DMS153 (cell line): ENCODE data around the gene COBL.

Source experiments
- DNase-seq: peaks from one replicate; lab custom pipeline; 2025; lab: John Stamatoyannopoulos, UW

The COBL gene

DNA sequence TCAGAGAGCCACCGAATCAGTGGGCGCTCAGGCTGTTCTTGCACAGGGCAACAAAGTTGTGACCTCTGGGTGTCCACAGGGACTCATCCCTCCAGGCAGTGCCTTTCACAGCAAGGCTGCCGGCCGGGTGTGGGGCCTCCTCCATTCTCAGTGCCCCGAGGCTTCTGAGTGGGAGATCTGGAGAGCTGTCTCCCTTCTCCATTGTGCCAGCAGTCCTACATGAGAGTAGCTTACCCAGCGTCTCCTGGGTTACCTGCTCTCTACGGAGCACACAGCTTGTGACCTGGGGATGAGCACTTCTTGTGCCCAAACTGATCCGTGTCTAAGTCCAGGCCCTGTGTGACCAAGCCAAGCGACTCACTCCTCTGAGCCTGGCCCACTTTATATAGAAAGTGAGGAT is 293.1 kb downstream of the COBL start:
- DNase-seq, result no peak

DNA sequence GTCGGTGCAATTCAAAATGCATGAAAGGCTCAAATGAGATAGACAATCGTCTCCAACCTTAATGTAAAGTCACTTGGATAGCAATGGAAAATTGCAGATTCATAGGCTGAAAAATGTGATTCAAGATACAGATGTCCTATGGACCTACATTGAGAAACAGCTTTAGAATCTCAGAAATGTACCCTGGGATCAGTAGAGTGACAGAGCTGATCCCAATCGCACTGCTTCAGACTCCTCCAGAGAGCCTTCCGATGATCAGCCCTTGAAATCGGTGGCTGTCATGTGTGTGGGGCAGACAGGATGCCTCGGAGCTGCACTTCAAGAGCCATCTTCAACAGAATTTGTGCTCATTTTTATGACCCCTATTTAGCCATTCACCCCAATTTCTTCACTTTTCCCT is 293.8 kb downstream of the COBL start:
- DNase-seq, result no peak

DNA sequence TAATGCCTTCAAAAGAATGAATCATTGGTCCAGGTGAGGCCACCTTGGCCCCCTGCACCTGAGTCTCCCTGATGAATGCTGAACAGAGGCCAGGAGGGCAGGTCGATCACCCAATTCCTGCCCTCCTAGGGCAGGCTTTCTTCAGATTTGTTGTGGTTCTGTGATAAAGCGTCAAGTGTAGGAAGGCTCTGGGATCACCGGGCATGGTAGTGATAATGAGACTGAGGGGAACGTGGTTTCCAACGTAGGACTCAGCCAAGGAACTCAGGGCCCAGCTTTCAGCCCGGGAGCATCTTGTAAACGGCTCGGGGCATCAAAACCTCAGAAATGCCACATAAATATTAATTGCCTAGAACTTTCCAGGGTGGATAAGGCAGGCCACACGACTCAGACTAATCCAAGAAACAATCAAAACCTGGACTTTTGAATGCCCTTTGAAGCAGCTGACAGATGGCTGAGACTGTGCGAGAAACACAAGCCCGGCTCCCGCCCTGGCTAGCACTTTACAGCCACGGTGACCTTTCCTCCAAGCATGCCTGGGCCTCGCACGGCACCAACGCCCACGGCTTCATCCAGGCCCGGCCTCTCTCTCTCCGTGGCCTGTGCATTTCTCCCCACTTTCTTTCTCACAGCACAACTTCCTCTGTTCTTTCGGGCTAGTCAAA is 294.6 kb downstream of the COBL start:
- DNase-seq, result no peak

DNA sequence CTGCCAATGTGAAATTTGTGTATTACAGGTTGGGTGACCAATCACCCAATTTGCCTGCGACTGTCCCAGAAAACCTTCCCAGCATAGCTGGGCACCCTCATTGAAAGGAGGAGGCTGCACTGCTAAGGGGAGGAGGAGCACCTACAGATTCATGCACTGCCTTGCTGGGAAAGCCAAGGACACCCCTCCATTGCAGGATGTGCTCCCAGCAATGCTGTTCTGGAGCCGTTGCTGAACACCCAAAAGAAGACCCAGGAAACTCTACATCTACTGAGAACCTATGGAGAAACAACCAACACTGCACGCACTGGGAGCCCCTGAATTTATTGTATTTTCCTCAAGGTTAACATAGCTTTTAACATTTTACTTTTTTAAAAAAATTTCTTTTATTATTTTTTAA is 295.7 kb downstream of the COBL start:
- DNase-seq, result no peak

DNA sequence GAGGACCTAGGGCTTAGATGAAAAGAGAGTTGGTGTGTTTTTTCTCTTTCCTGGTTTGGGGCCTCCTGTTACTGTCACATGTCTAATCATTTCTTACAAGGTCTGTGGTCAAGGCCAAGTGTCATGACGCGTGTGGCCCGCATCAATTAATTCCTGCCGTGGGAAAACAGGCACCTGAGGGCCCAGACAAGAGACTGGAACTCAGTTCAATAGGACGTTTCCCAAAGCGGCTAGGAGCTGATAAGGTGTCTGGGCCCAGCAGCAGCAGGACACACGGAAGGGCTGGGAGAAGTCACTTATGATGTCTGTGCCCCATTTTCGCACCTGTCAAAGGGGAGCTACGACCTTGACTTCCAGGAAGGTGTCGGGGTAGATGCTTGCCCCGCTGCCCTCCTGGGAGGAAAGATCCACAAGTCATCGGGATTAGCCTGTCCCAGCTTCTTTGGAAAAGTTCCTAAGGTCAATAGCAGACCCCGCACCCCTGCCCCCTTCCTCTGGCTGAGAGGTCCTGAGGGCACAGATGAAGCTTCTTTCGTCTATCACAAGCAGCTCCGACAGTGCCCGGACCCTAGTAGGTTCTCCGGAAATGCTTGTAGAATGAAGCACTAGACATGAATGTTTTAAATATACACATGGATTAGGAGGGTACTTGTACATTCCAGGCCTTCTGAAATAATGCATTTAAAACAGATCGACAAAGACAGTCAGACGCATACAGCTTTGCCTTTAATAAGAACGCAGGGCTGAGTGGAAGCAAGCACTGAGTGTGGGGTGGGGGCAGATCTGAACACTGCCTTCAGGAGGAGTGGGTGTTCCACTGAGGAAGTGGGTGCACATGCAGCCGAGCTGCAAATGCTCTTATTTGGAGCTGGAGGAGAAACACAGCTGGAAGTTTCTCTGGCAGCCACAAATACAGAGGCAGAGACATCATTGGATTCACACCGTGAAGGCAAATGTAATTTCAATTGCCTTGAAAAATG is 296.4 kb downstream of the COBL start:
- DNase-seq, result no peak

DNA sequence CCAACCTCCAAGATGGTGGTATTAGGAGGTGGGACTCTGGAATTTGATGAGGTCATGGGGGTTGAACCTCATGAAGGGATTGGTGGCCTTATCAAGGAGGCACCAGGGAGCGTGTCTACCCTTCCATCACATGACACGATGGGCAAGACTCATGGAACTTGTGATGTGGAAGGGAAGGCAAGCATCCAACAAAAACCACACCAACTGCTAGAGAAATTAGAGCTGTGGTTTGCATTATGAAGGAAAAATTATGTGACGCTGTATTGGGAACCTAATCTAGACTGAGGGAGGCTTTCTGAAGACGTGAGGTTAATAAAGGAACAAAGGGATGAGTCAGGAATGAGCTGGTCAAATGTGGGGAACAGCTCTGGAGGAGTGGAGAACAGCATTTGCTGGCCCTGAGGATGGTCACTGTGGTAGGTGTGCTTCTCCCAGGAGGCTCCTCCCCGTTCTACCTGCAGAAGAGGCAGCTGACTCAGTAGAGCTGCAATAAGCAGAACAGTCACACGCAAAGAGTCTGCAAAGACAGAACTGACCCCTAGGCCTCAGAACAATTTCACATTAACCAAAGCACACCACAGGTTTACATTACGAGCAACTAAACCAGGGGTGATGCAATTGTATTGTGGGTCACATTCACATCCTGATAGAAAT is 297.3 kb downstream of the COBL start:
- DNase-seq, result no peak

DNA sequence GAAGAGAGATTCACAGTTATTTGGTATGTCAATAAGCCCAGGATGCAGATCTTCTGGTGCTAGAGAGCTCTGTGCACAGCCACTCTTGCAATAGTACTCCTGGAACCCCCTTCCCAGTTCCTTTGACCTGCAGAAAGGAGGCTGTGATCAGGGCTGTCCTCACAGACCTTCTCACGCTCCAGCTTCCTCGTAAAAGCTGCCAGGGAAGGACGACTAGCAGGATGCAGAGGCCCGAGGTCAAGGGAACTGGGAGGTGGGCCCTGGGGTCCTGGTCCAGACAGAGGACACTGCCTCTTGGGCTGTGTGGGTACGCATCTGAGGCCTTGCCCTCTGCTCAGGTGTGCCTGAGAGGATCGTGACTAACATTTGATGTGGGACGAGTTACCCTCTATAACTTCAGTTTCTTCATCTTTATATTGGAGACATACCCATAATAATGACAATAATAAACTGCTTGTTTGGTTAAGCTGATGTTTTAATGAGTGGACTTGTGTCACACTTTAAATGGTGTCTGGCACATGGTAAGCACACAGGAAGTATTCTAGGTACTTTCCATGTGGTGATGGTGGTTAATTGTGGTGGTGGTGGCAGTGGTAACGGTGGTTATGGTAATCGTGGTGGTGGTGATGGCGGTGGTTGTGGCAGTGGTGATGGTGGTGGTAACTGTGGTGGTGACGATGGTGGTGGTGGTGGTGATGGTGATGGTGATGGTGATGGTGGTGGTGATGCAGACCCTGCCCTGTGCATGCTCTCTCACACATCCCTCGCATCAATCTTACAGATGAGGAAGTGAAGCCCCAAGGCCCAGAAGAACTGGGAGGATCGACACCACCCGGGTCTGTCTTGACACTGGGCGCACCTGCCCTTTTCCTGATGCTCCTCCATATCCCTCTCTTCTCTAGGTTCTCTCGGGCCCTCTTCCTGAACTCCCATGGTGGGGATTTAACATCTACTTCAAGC is 298.8 kb downstream of the COBL start:
- DNase-seq, result no peak

DNA sequence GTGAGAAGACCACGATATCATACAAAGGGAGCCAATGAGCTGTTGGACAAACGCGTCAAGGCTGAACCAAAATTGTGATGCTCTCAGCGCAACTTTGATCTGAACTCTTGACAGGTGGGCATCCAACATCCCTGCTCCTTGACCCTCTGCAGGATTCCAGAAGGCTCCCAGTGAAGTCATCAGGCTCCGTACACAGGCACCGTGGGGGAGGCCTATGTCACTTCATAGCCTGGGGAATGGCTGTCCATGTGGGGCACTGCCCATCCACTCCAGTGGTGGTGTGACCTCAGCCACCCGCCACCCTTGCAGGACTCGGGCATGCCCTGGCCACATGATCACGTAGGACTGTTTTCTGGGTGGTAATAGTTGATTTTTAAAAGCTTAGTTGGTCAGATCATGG is 300.1 kb downstream of the COBL start:
- DNase-seq, result no peak

DNA sequence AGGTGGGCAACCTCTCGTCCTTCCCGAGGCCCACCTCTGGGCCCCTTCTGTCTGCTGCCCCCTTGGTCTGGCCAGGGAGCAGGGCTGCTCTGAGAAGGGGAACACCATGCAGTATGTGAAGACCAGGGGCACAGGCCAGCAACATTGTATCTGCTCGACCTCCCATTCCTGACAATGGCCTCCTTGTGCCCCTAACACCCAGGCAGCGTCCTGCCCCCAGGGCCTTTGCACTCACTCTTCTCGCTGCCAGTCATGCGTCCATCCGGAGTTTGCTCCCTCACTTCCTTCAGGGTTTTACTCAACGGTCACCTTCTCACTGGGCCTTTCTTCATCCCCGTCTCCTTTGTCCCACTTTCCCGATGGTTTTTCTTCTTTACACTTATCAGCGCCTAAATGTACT is 301.0 kb downstream of the COBL start:
- no peak for DNase-seq

DNA sequence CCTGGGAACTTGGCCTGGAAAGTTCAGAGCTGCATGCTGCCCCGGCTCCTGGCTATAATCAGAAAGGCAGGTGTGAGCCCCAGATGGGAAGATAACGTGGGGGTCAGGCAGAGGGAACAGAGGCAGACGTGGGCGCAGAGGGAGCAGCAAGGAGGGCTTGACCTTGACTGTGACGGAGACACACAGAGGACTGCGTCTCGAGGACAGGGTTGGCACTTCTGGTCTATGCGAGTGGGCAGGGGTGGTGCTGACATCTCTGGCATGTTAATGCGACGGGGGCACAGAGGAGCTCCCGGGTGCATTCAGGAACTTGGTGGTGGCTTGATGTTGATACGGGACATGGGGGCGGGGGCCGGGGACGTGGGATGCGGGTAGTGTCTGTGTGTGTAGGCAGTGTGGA is 301.8 kb downstream of the COBL start:
- DNase-seq, result no peak

DNA sequence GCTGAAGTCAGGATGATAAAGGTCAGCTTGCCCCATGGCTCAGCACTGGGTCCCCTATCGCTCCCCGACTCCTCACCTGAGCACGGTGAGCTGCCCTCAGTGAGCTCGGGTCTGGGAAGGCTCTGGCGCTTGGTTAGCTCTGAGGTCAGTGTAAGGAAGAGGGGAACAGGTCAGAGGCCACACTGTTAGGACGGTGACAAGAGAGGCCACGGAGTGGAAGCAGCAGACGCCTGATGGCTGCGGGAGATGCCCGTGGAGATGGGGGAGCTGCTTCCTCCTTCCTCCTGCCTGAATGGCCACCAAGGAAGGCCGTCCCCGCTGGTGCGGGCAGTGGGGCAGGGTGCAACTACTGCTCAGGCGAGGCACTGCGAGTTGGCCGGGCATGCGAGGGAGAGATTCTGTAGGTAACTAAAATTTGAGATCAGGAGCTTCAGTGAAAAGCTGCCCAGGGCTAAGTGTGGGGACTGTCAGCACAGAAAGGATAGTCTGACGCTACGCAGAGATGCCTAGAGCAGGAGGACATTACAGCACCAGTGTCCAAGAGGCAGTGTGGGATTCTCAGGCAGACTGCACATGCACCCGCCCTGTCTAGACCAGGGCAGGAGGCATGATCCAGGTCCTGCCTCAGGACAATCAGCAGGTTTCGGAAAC is 302.6 kb downstream of the COBL start:
- DNase-seq, result no peak

DNA sequence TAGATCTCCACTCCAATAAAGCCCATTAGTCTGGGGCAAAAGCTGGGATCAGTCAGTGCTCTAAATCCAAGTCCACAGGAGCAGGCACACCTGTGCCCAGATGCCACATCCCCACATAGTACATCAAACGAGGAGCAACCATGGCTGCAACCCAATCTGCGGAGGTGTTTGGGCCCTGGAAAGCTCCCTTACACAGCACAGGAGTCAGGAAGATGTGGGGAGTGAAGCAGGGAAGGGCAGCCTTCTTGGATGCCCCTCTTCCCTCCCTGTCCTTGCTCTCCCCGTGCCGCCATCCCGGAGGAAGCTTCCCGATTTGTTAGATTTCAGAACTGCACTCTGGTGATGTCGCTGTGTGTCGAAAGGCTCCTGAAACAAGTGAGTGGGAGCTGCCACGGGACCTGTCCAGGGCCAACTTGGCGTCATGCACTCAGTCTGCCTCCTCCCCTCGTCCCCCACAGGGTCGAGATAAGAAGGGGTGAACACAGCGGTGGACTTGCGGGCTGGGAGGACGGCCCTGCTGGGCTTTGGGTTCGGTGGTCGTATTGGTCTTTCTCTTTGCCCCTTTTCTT is 303.3 kb downstream of the COBL start:
- no peak for DNase-seq

DNA sequence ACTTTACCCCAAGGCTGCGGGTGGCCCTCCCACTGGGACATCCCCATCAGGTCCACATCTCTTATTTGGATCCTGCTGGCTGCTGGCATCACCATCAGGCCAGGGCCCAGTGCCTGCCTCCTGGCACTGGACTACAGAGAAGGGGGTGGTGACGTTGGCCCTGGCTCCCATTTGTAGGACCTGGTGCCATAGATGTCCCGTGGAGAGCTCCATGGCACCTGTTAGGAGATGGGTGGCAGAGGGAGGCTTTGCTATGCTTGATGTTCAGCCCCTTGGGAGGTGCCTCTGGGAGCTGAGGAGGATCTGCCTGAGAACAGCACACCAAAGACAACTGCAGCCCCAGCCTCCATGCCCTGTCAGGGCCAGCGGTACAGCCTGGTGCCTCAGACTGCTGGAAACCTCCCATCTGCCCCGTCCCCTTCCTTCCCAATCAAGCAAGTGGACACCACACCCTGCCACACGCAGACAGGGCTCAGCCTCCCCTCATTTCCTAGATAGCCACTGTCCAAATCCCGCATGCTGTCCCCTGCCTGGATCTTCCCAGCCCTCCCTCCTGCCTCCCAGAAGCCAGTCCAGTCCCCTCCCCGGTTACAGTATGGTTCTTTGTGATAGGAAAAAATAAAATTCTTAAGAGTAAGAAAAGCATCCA is 303.9 kb downstream of the COBL start:
- no peak for DNase-seq

DNA sequence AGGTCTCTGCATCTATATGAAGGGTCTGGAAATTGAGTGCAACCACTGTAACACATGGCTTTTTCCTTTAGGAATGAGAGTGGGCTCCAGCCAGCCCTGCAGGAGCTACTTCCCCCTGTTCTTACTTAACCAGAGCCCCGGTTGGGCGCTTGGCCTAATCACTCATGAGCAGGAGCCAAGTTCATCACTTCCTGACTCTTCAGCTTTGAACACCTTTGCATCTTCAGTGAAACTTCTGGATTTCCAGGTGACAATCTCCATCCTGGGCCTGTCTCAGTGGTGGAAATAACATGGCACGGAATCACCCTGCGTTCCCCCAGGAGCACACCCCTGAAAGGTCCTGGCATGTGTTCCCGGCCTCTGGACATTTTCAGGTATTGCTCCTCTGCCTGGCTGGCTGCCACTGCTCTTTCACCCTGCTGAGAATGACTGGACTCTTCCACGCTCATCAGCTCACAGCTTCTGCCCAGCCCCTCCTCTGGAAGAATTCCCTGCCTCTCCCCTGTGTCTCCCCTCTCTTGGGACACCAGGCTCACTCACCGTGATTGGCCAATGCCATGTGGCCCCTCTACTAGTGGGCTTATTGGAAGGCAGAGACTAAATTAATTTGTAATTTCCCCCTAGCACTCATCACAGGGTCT is 304.8 kb downstream of the COBL start:
- DNase-seq, result no peak

DNA sequence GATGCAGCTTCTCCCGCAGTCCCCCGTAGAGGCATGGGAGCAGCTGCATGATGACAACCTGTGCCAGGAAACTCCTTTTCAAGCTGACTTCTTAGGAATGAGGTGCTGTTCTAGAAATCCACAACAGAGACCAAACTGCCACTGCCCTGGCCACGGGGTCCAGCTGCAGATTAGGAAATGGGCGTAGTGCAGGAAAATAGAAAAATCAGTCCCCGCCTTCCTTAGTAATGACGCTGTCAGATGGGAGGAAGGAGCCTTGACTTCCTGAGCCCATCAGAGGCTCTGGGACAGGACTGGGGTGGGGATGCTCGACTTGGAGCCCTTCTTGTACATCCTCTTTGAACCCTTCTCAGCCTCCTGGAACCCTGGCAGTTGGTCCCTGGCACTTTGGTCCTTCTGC is 306.1 kb downstream of the COBL start:
- DNase-seq, result no peak

DNA sequence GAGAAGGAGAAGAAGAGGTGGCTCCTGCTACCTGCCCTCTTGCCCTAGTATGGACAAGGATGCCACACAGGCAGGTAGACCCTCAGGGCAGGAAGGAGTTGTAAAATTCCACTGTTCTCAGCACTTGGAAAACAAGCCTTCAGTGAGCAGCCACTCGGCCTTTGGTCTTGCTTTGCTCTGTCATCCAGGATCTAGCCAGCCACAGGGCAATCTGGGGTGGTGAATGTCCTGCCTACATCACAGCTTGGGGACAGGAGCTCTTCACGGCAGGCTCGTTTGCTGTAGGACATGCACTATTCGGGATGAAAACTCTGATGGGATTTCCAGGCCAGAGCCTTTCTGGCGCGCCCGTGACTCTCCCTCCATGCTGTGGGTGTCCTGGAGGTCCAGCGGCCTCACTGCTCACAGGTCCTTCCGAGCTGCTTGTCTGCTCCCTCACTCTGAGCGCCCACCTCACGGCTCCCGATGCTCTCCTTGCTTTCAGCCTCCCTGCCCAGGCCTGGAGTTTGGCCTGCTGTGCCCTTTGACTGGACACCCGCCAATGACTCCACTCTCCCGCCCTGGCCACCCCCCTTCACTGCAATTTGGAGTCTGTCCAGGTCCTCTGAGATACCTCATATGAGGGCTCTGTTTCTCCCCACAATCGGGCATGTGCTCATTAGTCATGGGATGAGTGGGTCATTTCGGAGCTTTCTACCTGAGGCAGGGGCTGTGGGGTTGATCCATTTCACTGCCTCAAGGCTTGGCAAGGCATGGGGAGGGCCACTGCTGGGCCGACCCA is 306.7 kb downstream of the COBL start:
- no peak for DNase-seq

DNA sequence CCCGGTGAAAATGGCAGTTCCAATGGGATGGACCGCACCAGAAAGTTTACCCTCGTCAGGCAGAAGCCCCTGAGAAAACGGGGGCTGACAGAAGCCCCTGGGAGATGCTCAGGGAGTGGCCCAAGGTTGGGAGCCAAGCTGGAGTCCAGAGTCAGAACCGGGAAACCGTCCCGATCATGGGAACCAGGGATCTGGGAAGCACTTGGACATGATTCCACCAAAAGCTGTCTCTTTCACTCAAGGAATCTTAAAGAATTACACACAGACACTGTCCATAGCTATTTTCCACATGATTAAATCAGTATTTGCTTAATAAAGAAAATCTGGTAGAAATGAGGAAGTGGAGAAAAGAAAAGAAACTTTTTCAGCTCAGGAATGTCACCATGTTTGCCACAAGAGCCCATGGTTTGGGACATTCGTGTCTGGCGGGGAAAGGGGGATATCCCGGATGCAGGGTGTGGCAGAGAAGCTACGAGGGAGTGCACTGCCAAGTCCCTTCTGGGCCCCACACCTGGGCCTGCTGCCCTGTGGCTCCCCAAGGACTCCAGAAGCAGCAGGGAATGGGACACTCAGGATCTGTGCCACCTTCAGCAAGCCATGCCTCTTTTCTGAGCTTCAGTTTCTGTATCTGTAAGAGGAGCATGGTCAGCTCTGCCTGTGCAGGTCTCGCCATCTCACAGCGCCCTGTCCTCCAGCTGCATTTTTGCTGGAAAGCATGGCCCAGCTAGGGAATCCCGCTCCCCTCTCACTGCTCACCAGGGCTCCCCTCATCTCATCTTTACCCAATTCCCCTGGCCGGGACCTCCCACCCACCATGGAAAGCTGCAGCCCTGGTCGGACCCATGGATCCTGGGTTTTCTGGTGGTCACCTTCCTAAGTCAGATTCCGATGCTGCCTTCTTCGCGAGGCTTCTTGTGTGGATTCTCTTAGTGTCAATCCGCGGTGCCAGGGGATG is 308.8 kb downstream of the COBL start:
- no peak for DNase-seq
